Osteoblast (primary cell): ENCODE data around the gene SMAD3. TPM values are rescaled to one million over a fixed set of nuclear protein-coding genes. Genes with fewer than 3 reads are reported as not detected.

Experiments used
- DNase-seq: peaks from one replicate; pipeline ENCODE4 v3.0.0; 2011; ENCODE audit warnings: low spot score, mixed read lengths; ENCODE audit not compliant: insufficient read length; ENCODE audit errors: missing footprints
- H2AFZ ChIP-seq: 2 replicates; pipeline ENCODE4 v1.6.0; 2011; ENCODE audit warnings: mild to moderate bottlenecking, low read length
- H3K27ac ChIP-seq: 2 replicates; pipeline ENCODE4 v1.5.1; 2011; ENCODE audit warnings: mild to moderate bottlenecking, low read depth, low read length, moderate library complexity
- H3K27me3 ChIP-seq: 2 replicates; pipeline ENCODE4 v1.6.0; 2012; ENCODE audit warnings: mild to moderate bottlenecking, control low read depth, inconsistent platforms, low read length, moderate library complexity; ENCODE audit not compliant: insufficient read depth
- H3K36me3 ChIP-seq: 2 replicates; pipeline ENCODE4 v1.5.1; 2011; ENCODE audit warnings: mild to moderate bottlenecking, low read length, control low read depth, moderate library complexity; ENCODE audit not compliant: insufficient read depth
- H3K4me1 ChIP-seq: 2 replicates; pipeline ENCODE4 v1.5.1; 2011; ENCODE audit warnings: mild to moderate bottlenecking, low read length, control low read depth, moderate library complexity; ENCODE audit not compliant: insufficient read depth
- H3K4me2 ChIP-seq: 2 replicates; pipeline ENCODE4 v1.6.0; 2011; ENCODE audit warnings: mild to moderate bottlenecking, low read length; ENCODE audit not compliant: insufficient read depth
- H3K4me3 ChIP-seq: fragments of 200-600 bp; sonication (generic); 3 replicates; pipeline ENCODE4 v1.5.1; 2012; ENCODE audit warnings: mild to moderate bottlenecking, low read length, inconsistent platforms; ENCODE audit not compliant: insufficient read depth
- H3K79me2 ChIP-seq: 2 replicates; pipeline ENCODE4 v1.6.0; 2012; ENCODE audit warnings: mild to moderate bottlenecking, low read length, control low read depth, inconsistent platforms; ENCODE audit not compliant: insufficient read depth
- H3K9me3 ChIP-seq: 2 replicates; pipeline ENCODE4 v1.5.1; 2011; ENCODE audit warnings: low read depth, low read length, control low read depth
- H4K20me1 ChIP-seq: 2 replicates; pipeline ENCODE4 v1.6.0; 2012; ENCODE audit warnings: mild to moderate bottlenecking, low read length, control low read depth; ENCODE audit not compliant: insufficient read depth
- total RNA-seq: library from RNA; depleted of rRNA; stranded (reverse); fragments of >200 nt; gene quantifications from 2 replicates; pipeline ENCODE4 v1.2.3, GENCODE V29; 2012
- TF ChIP-seq, protein P1 (sequence below): IDR thresholded peaks from 2 replicates; pipeline ENCODE4 v1.5.1; 2011; ENCODE audit warnings: mild to moderate bottlenecking, low read depth, low read length, moderate library complexity; ENCODE audit errors: extremely low read depth

Gene SMAD3
- total RNA-seq, 1 donor = 60.1 TPM

DNA sequence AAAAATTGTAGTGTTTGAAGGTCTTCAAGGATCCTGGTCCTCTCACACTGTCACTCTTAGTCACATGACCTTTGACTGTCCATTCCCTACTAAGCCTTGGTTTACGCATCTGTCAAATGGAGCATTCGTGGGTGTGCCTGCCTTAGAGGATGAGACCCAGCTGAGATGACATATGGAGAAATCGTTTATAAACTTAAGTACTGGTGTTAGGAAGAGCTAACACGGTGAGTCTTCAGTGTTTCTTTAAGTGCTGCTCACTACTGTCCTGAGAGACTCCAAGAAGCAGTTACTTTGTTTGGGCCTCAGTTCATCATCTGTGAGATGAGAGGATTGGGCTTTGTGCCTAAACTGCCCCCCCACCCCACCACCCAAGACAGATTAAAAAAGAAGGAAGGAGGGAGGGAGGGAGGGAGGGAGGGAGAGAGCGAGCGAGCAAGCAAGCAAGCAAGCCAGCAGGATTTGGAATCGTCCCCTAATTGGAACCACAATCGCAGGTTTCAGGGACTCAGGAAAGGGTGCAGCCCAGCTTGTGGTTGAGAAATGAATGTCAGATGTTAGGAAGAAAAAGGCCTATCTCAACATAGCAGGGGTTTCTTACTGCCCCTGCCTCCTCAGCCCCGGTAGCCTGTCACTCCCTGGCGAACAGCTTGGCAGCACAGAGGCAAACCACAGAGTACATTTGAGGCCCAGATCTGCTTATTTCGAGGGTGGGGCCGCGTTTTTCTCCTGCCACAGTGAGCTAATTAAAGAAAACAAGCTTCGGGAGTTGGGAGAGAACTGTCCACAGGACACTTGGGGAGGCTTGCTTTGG, 32.7 kb downstream of the SMAD3 start:
- Histone ChIP-seq H3K4me1 (peaks cover 71% of the 10 kb centered on the region), H3K9me3 (no peaks in the 10 kb centered on the region), H3K36me3 (peaks cover 74% of the 10 kb centered on the region), H3K4me3 (peak overlapping the region; percentile 54), H3K4me2 (peak overlapping the region; percentile 62), H2AFZ (no peak overlapping the region), H3K27me3 (no peaks in the 10 kb centered on the region), H4K20me1 (peaks cover 27% of the 10 kb centered on the region), H3K27ac (peak overlapping the region; percentile 84), H3K79me2 (peaks cover 97% of the 10 kb centered on the region)
- peak; percentile 63 for DNase-seq
- TF ChIP-seq, protein P1, sequence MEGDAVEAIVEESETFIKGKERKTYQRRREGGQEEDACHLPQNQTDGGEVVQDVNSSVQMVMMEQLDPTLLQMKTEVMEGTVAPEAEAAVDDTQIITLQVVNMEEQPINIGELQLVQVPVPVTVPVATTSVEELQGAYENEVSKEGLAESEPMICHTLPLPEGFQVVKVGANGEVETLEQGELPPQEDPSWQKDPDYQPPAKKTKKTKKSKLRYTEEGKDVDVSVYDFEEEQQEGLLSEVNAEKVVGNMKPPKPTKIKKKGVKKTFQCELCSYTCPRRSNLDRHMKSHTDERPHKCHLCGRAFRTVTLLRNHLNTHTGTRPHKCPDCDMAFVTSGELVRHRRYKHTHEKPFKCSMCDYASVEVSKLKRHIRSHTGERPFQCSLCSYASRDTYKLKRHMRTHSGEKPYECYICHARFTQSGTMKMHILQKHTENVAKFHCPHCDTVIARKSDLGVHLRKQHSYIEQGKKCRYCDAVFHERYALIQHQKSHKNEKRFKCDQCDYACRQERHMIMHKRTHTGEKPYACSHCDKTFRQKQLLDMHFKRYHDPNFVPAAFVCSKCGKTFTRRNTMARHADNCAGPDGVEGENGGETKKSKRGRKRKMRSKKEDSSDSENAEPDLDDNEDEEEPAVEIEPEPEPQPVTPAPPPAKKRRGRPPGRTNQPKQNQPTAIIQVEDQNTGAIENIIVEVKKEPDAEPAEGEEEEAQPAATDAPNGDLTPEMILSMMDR = no peak

DNA sequence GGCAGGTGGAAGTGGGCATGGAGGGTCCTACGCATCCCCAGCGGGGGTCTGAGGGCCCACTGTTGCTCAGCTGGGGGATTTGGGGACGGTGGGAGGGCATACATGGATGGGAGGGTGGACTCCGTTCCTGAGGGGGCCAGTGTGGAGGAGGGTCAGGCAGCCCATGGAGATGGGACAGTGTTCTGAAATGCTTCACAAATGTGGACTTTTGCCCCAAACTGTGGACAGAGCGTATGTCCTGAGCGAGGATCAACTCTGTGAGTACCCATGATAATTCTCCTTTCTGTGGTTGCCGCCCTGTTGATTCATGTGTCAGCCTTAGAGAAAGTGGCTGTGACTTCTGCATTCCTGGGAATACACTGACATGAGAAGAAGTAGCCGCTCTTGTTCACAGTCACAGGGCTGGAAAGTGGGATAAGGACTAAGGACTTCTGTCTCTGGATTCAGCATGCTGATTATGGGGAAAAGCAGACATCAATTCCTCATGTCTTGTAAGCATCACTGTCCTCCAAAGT, 33.4 kb downstream of the SMAD3 start:
- peak overlapping the region; percentile 54 for H3K4me3 ChIP-seq
- H4K20me1 ChIP-seq = peaks cover 21% of the 10 kb centered on the region
- TF ChIP-seq, protein P1 = no peak

DNA sequence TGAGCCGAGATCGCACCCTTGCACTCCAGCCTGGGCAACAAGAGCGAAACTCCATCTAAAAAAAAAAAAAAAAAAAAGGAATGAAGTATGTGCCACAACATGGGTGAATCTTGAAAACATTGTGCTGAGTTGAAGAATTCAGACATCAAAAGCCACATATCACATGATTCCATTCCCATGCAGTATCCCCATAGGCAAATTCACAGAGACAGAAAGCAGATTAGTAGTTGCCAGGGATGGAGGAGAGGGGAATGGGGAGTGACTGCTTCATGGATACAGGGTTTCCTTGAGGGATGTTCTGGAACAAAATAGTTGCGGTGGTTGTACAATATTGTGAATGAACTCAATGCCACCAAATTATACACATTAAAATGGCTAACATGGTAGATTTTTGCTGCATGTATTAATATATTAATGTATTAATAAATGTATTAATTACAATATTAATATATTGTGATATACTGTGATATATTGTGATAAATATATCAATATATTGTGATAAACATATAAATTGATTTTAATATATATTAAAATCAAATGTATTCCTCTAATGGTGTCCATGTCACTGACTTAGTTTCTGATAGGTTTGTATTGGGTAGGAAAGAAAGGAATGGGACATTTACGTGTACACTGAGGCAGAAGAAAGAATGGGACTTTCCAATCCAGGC, 34.9 kb downstream of the SMAD3 start:
- H3K36me3 ChIP-seq = peaks cover 68% of the 10 kb centered on the region
- H3K4me3 ChIP-seq = no peak overlapping the region
- DNase-seq = no peak
- no peaks in the 10 kb centered on the region for H3K9me3 ChIP-seq
- TF ChIP-seq, protein P1 = no peak
- H3K4me2 ChIP-seq = no peak overlapping the region
- H2AFZ ChIP-seq = no peak overlapping the region
- H4K20me1 ChIP-seq = peaks cover 11% of the 10 kb centered on the region
- no peaks in the 10 kb centered on the region for H3K27me3 ChIP-seq
- H3K4me1 ChIP-seq = peaks cover 88% of the 10 kb centered on the region
- peaks cover 96% of the 10 kb centered on the region for H3K79me2 ChIP-seq
- peak overlapping the region; percentile 99 for H3K27ac ChIP-seq

More for the DNA sequence above, 33.4 kb downstream of the SMAD3 start:
- peaks cover 75% of the 10 kb centered on the region for H3K4me1 ChIP-seq
- H3K4me2 ChIP-seq = peak overlapping the region; percentile 62
- no peaks in the 10 kb centered on the region for H3K27me3 ChIP-seq
- H2AFZ ChIP-seq = no peak overlapping the region
- peaks cover 97% of the 10 kb centered on the region for H3K79me2 ChIP-seq
- H3K9me3 ChIP-seq = no peaks in the 10 kb centered on the region
- DNase-seq = no peak
- peaks cover 74% of the 10 kb centered on the region for H3K36me3 ChIP-seq
- H3K27ac ChIP-seq = peak overlapping the region; percentile 84
